Measurements from ENCODE around the gene HCN4. TPM values are rescaled to one million over a fixed set of nuclear protein-coding genes. Genes with fewer than 3 reads are reported as not detected.

Gene HCN4
- total and polyA plus RNA-seq, 2 donors (not counting 3 experiments of a cell fraction or from before 2014, with no cell fraction given) = 0.01 TPM; not detected in 1

- Histone ChIP-seq H3K4me2 (ENCODE audit: insufficient read depth, low read length) (no peak overlapping the region), H3K9ac (replicated peaks; ENCODE audit: extremely low read depth, insufficient read depth, low read length) (no peak overlapping the region), H3K36me3 (ENCODE audit: control insufficient read depth in 2 of 2, extremely low read depth in 1 of 2, insufficient read depth in 2 of 2, low read length in 2 of 2) (no peaks in the 10 kb centered on the region), H3K4me1 (ENCODE audit: control insufficient read depth, extremely low read depth, insufficient read depth, low read length) (no peaks in the 10 kb centered on the region), H3K27me3 (ENCODE audit: control insufficient read depth in 2 of 2, insufficient read depth in 2 of 2, low read length in 2 of 2) (peaks cover 0 to 2% of the 10 kb centered on the region in 2 experiments), H3K79me2 (ENCODE audit: control insufficient read depth, insufficient read depth, low read length) (no peaks in the 10 kb centered on the region), H3K9me3 (replicated peaks; ENCODE audit: control insufficient read depth, insufficient read depth, low read length) (no peaks in the 10 kb centered on the region), H4K20me1 (replicated peaks; ENCODE audit: control insufficient read depth, extremely low read depth, insufficient read depth, low read length) (no peaks in the 10 kb centered on the region), H2AFZ (ENCODE audit: low read depth, low read length) (no peak overlapping the region), H3K9me1 (replicated peaks; ENCODE audit: control insufficient read depth, extremely low read depth, insufficient read depth, low read length) (no peaks in the 10 kb centered on the region), H3K27ac (ENCODE audit: insufficient read depth, low read depth, low read length) (no peak overlapping the region), H3K4me3 (replicated peaks in 1 of 3; ENCODE audit: insufficient read depth in 1 of 3, low read depth in 1 of 3, low read length in 3 of 3) (no peak overlapping the region)
- intact Hi-C loops (cut with micrococcal nuclease) (loop anchor here (10.0 kb wide), 1 partner anchor 666 kb away; no protein-coding TSS in a partner anchor), dilution Hi-C loops (cut with MboI; ENCODE audit: extremely low pct_ligation_motif_present, low sequenced_read_pairs) (no loop called here)
- BruUV-seq (replicated peaks) = no TSS peak
- POLR2A ChIA-PET = no interaction called here
- CTCF ChIA-PET = interaction anchor here (1.5 to 1.8 kb wide), 2 partner anchors 29 to 548 kb away, joined by 4 to 5 read pairs; no protein-coding TSS in a partner anchor
- DNase-seq (ENCODE audit: low read depth, low spot score) (no peak), FAIRE-seq (no peak)
- no peak for TF ChIP-seq EZH2 (IDR thresholded peaks at IDR 0.05; ENCODE audit: borderline replicate concordance, low read depth, low read length, severe bottlenecking)
- no peak for TF ChIP-seq POLR2AphosphoS5 (IDR thresholded peaks at IDR 0.05; ENCODE audit: insufficient read depth, low read depth, low read length)
- no peak for TF ChIP-seq POLR2A (IDR thresholded peaks at IDR 0.05; ENCODE audit: low read depth, low read length)
- TF ChIP-seq MAX (IDR thresholded peaks at IDR 0.05; ENCODE audit: insufficient read depth, insufficient read length) = no peak
- no peak for TF ChIP-seq GATA2 (IDR thresholded peaks at IDR 0.05; ENCODE audit: insufficient read depth, insufficient read length, low read depth, low read length)
- no peak for TF ChIP-seq MYC (IDR thresholded peaks at IDR 0.05; ENCODE audit: low read depth, low read length)
- no peak for TF ChIP-seq CTCF (IDR thresholded peaks at IDR 0.05; ENCODE audit: extremely low read depth in 1 of 2, insufficient read depth in 1 of 2, low read depth in 1 of 2, low read length in 2 of 2)
- TF ChIP-seq JUN (IDR thresholded peaks at IDR 0.05; ENCODE audit: borderline replicate concordance, insufficient read depth, insufficient read length, low read depth) = no peak
- no peak for TF ChIP-seq FOS (IDR thresholded peaks at IDR 0.05; ENCODE audit: borderline replicate concordance, insufficient read depth, low read length)
These were observed 98.2 kb downstream of the HCN4 start for GRCh38 chr15:73270366-73271097.

Other genes with a start within 250 kb of the HCN4 start
- gene REC114, start 74.2 kb upstream of the HCN4 start, total RNA-seq = not detected in 2 replicates
- gene REC114, start 74.2 kb upstream of the HCN4 start, polyA plus RNA-seq = not detected in 2 replicates

Data from endothelial cell of umbilical vein (primary cell).